CD4-positive, alpha-beta T cell treated with Interleukin-15 for 4 hours (primary cell): ENCODE data around the gene CFAP65.

Source experiments
- DNase-seq: peaks from one replicate; pipeline ENCODE4 v3.0.0-alpha.2; 2020; ENCODE audit warnings: low spot score

CFAP65 gene

GRCh38 chr2:219041252-219041651 is at the start of gene CFAP65:
CFAP65 (minus strand) TSS chr2:219041516; CDS start chr2:219039048, 2,468 bp downstream.
- DNase-seq = no peak

- DNase-seq = no peak
These were observed 49.4 kb upstream of the CFAP65 start for GRCh38 chr2:219090436-219091299.

- DNase-seq = no peak
These were observed 48.0 kb upstream of the CFAP65 start for GRCh38 chr2:219089330-219089729.

- no peak for DNase-seq
These were observed 46.5 kb upstream of the CFAP65 start for GRCh38 chr2:219087848-219088247.

- DNase-seq = no peak
These were observed 46.0 kb upstream of the CFAP65 start for GRCh38 chr2:219087361-219087760.

GRCh38 chr2:219086196-219086595 is 44.9 kb upstream of the CFAP65 start:
- no peak for DNase-seq

GRCh38 chr2:219084791-219085190 is 43.5 kb upstream of the CFAP65 start:
- DNase-seq = no peak

- no peak for DNase-seq
These were observed 41.1 kb upstream of the CFAP65 start for GRCh38 chr2:219082332-219082958.

GRCh38 chr2:219081701-219082331 is 40.5 kb upstream of the CFAP65 start:
- no peak for DNase-seq

GRCh38 chr2:219081096-219081495 is 39.8 kb upstream of the CFAP65 start:
- no peak for DNase-seq

- no peak for DNase-seq
These were observed 38.1 kb upstream of the CFAP65 start for GRCh38 chr2:219079417-219079816.

- no peak for DNase-seq
These were observed 37.6 kb upstream of the CFAP65 start for GRCh38 chr2:219078951-219079350.

- DNase-seq = no peak
These were observed 36.8 kb upstream of the CFAP65 start for GRCh38 chr2:219078126-219078525.

- no peak for DNase-seq
These were observed 34.9 kb upstream of the CFAP65 start for GRCh38 chr2:219076253-219076652.

- DNase-seq = peak; percentile 13
These were observed 32.3 kb upstream of the CFAP65 start for GRCh38 chr2:219073413-219074129.

- DNase-seq = no peak
These were observed 31.5 kb upstream of the CFAP65 start for GRCh38 chr2:219072741-219073250.

GRCh38 chr2:219071131-219071816 is 30.0 kb upstream of the CFAP65 start:
- no peak for DNase-seq

GRCh38 chr2:219065484-219065883 is 24.2 kb upstream of the CFAP65 start:
- DNase-seq = no peak

- no peak for DNase-seq
These were observed 20.8 kb upstream of the CFAP65 start for GRCh38 chr2:219062081-219062480.

GRCh38 chr2:219060821-219061791 is 19.8 kb upstream of the CFAP65 start, which contains the start of gene IHH:
IHH (minus strand) TSS chr2:219060921; CDS start chr2:219060467, 454 bp downstream.
- no peak for DNase-seq
